ENCODE measurements around the gene STAT5A. TPM values are rescaled to one million over a fixed set of nuclear protein-coding genes. Genes with fewer than 3 reads are reported as not detected.
"Not testable (repeated sequence)": the region's sequence is repeated elsewhere in the genome, so short reads cannot be mapped to it uniquely, and the experiment has no call there.

Gene STAT5A
- total and polyA plus RNA-seq, 8 donors: 10.5 to 19.8 (median 14.5) TPM

- intact Hi-C loops (cut with DNase I): no loop called here
- Histone ChIP-seq H3K36me3 (peaks cover 0 to 5% (median 0%) of the 10 kb centered on the region in 3 donors), H3K4me1 (no peaks in the 10 kb centered on the region), H3K27me3 (no peaks in the 10 kb centered on the region), H3K4me3 (no peak overlapping the region), H3K9me3 (no peaks in the 10 kb centered on the region), H3K27ac (no peak overlapping the region)
- no peak for DNase-seq
- FAIRE-seq: no peak
- 93 to 95% methylated on average over 15 to 16 of the region's 16 CpGs for WGBS, 2 donors
- no peak for TF ChIP-seq CTCF (IDR thresholded peaks at IDR 0.05)
- no peak for ATAC-seq
These were observed 16.1 kb downstream of the STAT5A start for GRCh38 chr17:42304187-42305030.

DNA sequence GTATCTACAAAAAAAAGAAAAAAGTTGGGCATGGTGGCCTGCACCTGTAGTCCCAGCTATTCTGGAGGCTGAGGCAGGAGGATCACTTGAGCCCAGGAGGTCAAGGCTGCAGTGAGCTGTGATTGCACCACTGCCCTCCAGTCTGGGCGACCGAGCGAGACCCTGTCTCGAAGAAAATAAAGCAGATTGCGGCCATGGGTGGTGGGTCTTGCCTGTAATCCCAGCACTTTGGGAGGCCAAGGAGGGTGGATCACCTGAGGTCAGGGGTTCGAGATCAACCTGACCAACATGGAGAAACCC is 16.7 kb downstream of the STAT5A start:
- FAIRE-seq; ATAC-seq; H3K27me3 ChIP-seq; H3K4me3 ChIP-seq; H3K36me3 ChIP-seq; H3K4me1 ChIP-seq; DNase-seq; H3K9me3 ChIP-seq; intact Hi-C loops (cut with DNase I); H3K27ac ChIP-seq: not testable (repeated sequence)
- WGBS, 2 donors: 95 to 98% methylated on average over 6 of the region's 6 CpGs

DNA sequence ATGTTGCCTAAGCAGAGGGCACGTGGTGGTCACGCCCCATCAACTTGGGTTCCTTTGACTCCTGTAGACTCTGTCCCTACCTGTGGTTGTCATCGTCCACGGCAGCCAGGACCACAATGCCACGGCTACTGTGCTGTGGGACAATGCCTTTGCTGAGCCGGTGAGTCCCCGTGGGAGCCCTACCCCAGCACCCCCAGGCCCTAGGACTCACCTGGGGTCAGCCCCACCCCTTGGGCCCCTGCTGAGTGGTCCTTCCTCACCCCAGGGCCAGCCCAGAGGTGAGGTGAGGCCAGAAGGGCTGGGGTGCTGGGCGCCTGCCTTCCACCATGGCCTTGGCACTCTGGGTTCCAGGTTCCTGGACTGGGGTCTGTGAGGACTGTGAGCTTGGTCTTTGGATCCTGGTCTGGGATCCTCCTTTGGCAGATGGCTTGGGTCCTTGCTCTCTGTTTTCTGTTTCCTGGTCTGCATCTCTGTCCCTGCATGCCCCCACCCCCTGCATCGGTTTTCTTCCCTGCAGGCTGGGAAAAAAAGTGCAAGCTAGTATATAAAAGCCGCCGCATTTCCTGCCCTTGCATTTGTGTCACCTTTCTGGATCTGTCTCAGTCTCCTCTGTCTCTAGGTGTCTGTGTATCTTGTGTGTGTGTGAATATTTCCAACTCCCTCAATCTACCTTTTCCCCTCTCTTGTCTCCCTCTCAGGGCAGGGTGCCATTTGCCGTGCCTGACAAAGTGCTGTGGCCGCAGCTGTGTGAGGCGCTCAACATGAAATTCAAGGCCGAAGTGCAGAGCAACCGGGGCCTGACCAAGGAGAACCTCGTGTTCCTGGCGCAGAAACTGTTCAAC is 17.5 kb downstream of the STAT5A start:
- FAIRE-seq: no peak
- peak in 2 of 4 donors; percentile 54 to 71 for ATAC-seq
- Histone ChIP-seq H3K27me3 (no peaks in the 10 kb centered on the region), H3K4me1 (no peaks in the 10 kb centered on the region), H3K27ac (no peak overlapping the region), H3K9me3 (no peaks in the 10 kb centered on the region), H3K4me3 (no peak overlapping the region), H3K36me3 (peaks cover 0 to 5% (median 0%) of the 10 kb centered on the region in 3 donors)
- no peak for DNase-seq
- intact Hi-C loops (cut with DNase I): no loop called here
- no peak for TF ChIP-seq CTCF (IDR thresholded peaks at IDR 0.05)
- WGBS, 2 donors: 86 to 96% methylated on average over 14 to 18 of the region's 18 CpGs

GRCh38 chr17:42306385-42306667 is 18.0 kb downstream of the STAT5A start:
- TF ChIP-seq CTCF (IDR thresholded peaks at IDR 0.05): no peak
- Histone ChIP-seq H3K27ac (no peak overlapping the region), H3K4me3 (no peak overlapping the region), H3K36me3 (peaks cover 0 to 5% (median 0%) of the 10 kb centered on the region in 3 donors), H3K27me3 (no peaks in the 10 kb centered on the region), H3K9me3 (no peaks in the 10 kb centered on the region), H3K4me1 (no peaks in the 10 kb centered on the region)
- intact Hi-C loops (cut with DNase I): no loop called here
- no peak for DNase-seq
- 91 to 97% methylated on average over 5 of the region's 5 CpGs for WGBS, 2 donors
- no peak for FAIRE-seq
- no peak for ATAC-seq

- WGBS, 2 donors: 91 to 94% methylated on average over 19 of the region's 19 CpGs
- H3K4me1 ChIP-seq: no peaks in the 10 kb centered on the region
- ATAC-seq (no peak), DNase-seq (no peak), FAIRE-seq (no peak)
- H3K4me3 ChIP-seq: no peak overlapping the region
- TF ChIP-seq CTCF (IDR thresholded peaks at IDR 0.05): no peak
- no peak overlapping the region for H3K27ac ChIP-seq
- no peaks in the 10 kb centered on the region for H3K27me3 ChIP-seq
- H3K9me3 ChIP-seq: no peaks in the 10 kb centered on the region
- intact Hi-C loops (cut with DNase I): no loop called here
- H3K36me3 ChIP-seq: peaks cover 0 to 5% (median 0%) of the 10 kb centered on the region in 3 donors
These were observed 19.1 kb downstream of the STAT5A start for GRCh38 chr17:42307362-42307927.

All from pancreas (tissue), 10 donors.